SU-DHL-6 (cell line): Measurements from ENCODE around the gene MAP3K20.

Experiments
- CTCF ChIP-seq: fragments of 200-600 bp; sonication (generic); IDR thresholded peaks from one replicate; pipeline ENCODE4 v1.5.1; 2017; ENCODE audit warnings: antibody characterized with exemption, mild to moderate bottlenecking, low read length, moderate library complexity; ENCODE audit not compliant: insufficient read depth, poor library complexity, severe bottlenecking
- EZH2phosphoT487 ChIP-seq: fragments of 200-600 bp; sonication (generic), shearing (Covaris generic); conservative IDR thresholded peaks from 2 replicates; pipeline ENCODE4 v1.6.1; 2018; ENCODE audit warnings: mild to moderate bottlenecking, antibody characterized with exemption, low read length, moderate library complexity, mixed read lengths

GRCh38 chr2:173213181-173213580 lies 137.5 kb downstream of the MAP3K20 start:
- TF ChIP-seq CTCF (no peak), EZH2phosphoT487 (no peak)
